ENCODE results near the gene NMD3. TPM values are rescaled to one million over a fixed set of nuclear protein-coding genes. Genes with fewer than 3 reads are reported as not detected.
A peak's percentile ranks its signal among the peaks of the same experiment; 100 is the strongest.
"Not testable (repeated sequence)": the region's sequence is repeated elsewhere in the genome, so short reads cannot be mapped to it uniquely, and the experiment has no call there.

NMD3 gene
- 33.2 TPM for polyA plus RNA-seq (ENCODE audit: insufficient read length)

GRCh38 chr3:161220850-161221753, at the start of gene NMD3:
Gene NMD3 (plus strand): TSS chr3:161221311. CDS start chr3:161222014, 703 bp downstream.
- DNase-seq: peak; percentile 96

GRCh38 chr3:161171639-161172552, 49.2 kb upstream of the NMD3 start:
- no peak for DNase-seq

- no peak for DNase-seq
Measured at GRCh38 chr3:161175506-161175905, 45.6 kb upstream of the NMD3 start.

GRCh38 chr3:161177991-161178390, 43.1 kb upstream of the NMD3 start:
- no peak for DNase-seq

- DNase-seq: not testable (repeated sequence)
Measured at GRCh38 chr3:161181371-161181770, 39.7 kb upstream of the NMD3 start.

- no peak for DNase-seq
Measured at GRCh38 chr3:161187046-161187445, 34.1 kb upstream of the NMD3 start.

GRCh38 chr3:161197855-161198850, 23.0 kb upstream of the NMD3 start:
- no peak for DNase-seq

GRCh38 chr3:161199926-161200325, 21.2 kb upstream of the NMD3 start:
- DNase-seq: no peak

GRCh38 chr3:161203485-161204098, 17.5 kb upstream of the NMD3 start:
- DNase-seq: no peak

GRCh38 chr3:161208931-161209330, 12.2 kb upstream of the NMD3 start:
- no peak for DNase-seq

GRCh38 chr3:161212171-161212771, 8.8 kb upstream of the NMD3 start:
- no peak for DNase-seq

- no peak for DNase-seq
Measured at GRCh38 chr3:161212906-161213305, 8.2 kb upstream of the NMD3 start.

- DNase-seq: no peak
Measured at GRCh38 chr3:161213644-161214043, 7.5 kb upstream of the NMD3 start.

GRCh38 chr3:161215185-161215584, 5.9 kb upstream of the NMD3 start:
- no peak for DNase-seq

- DNase-seq: no peak
Measured at GRCh38 chr3:161217496-161217895, 3.6 kb upstream of the NMD3 start.

GRCh38 chr3:161219495-161219894, 1.6 kb upstream of the NMD3 start:
- no peak for DNase-seq

- peak; percentile 43 for DNase-seq
Measured at GRCh38 chr3:161221806-161222600, 892 bp downstream of the NMD3 start.

- peak; percentile 10 for DNase-seq
Measured at GRCh38 chr3:161222662-161223061, 1.6 kb downstream of the NMD3 start.

- DNase-seq: no peak
Measured at GRCh38 chr3:161224786-161225185, 3.7 kb downstream of the NMD3 start.

- no peak for DNase-seq
Measured at GRCh38 chr3:161230621-161231171, 9.6 kb downstream of the NMD3 start.

All from hindlimb muscle (tissue), 1 donor.